ENCODE measurements around the gene CPVL. TPM values are rescaled to one million over a fixed set of nuclear protein-coding genes. Genes with fewer than 3 reads are reported as not detected.

CPVL gene
- total RNA-seq, 2 experiments from 2014 or later = not detected

- DNase-seq (ENCODE audit: low spot score) = no peak
- ChIA-PET CTCF (ENCODE audit: unreplicated experiment) (no interaction called here), POLR2A (no interaction called here)
- intact Hi-C loops (cut with micrococcal nuclease; ENCODE audit: unreplicated experiment) = no loop called here
- no peaks in the 10 kb centered on the region for H3K36me3 ChIP-seq (ENCODE audit: insufficient read depth, low read length)
- no peak overlapping the region for H3K27ac ChIP-seq (ENCODE audit: low read depth, low read length, poor library complexity, severe bottlenecking)
- TF ChIP-seq CTCF (conservative IDR thresholded peaks at IDR 0.05; ENCODE audit: low read length) = no peak
- TF ChIP-seq EZH2phosphoT487 (IDR thresholded peaks at IDR 0.05; ENCODE audit: borderline replicate concordance, low read depth, low read length) = no peak
- H3K79me2 ChIP-seq (ENCODE audit: insufficient read depth, low read depth, low read length) = no peaks in the 10 kb centered on the region
- no peaks in the 10 kb centered on the region for H4K20me1 ChIP-seq (ENCODE audit: insufficient read depth, low read length)
- no peak overlapping the region for H3K4me3 ChIP-seq (ENCODE audit: low read depth, low read length, poor library complexity, severe bottlenecking)
- H3K9me3 ChIP-seq (ENCODE audit: low read length) = no peaks in the 10 kb centered on the region
- no peaks in the 10 kb centered on the region for H3K4me1 ChIP-seq (ENCODE audit: insufficient read depth, low read length, poor library complexity, severe bottlenecking)
- BruUV-seq (replicated peaks) = no TSS peak
- H2AFZ ChIP-seq (ENCODE audit: low read length) = no peak overlapping the region
- H3K4me2 ChIP-seq (ENCODE audit: low read length) = no peak overlapping the region
- H3K9me2 ChIP-seq (ENCODE audit: insufficient read depth, low read length) = no peaks in the 10 kb centered on the region
These were observed 161.7 kb downstream of the CPVL start for GRCh38 chr7:28984631-28985030.

- DNase-seq (ENCODE audit: low spot score) = no peak
- no TSS peak for BruUV-seq (replicated peaks)
- POLR2A ChIA-PET = no interaction called here
- Histone ChIP-seq H3K27ac (ENCODE audit: low read depth, low read length, poor library complexity, severe bottlenecking) (no peak overlapping the region), H3K79me2 (ENCODE audit: insufficient read depth, low read depth, low read length) (no peaks in the 10 kb centered on the region), H3K4me1 (ENCODE audit: insufficient read depth, low read length, poor library complexity, severe bottlenecking) (no peaks in the 10 kb centered on the region), H3K4me2 (ENCODE audit: low read length) (no peak overlapping the region), H3K9me2 (ENCODE audit: insufficient read depth, low read length) (no peaks in the 10 kb centered on the region), H3K36me3 (ENCODE audit: insufficient read depth, low read length) (no peaks in the 10 kb centered on the region), H3K9me3 (ENCODE audit: low read length) (no peaks in the 10 kb centered on the region), H4K20me1 (ENCODE audit: insufficient read depth, low read length) (no peaks in the 10 kb centered on the region), H2AFZ (ENCODE audit: low read length) (no peak overlapping the region), H3K4me3 (ENCODE audit: low read depth, low read length, poor library complexity, severe bottlenecking) (no peak overlapping the region)
- CTCF ChIA-PET (ENCODE audit: unreplicated experiment) = no interaction called here
- TF ChIP-seq CTCF (conservative IDR thresholded peaks at IDR 0.05; ENCODE audit: low read length) = no peak
- no peak for TF ChIP-seq EZH2phosphoT487 (IDR thresholded peaks at IDR 0.05; ENCODE audit: borderline replicate concordance, low read depth, low read length)
- intact Hi-C loops (cut with micrococcal nuclease; ENCODE audit: unreplicated experiment) = no loop called here
These were observed 162.1 kb downstream of the CPVL start for GRCh38 chr7:28984217-28984616.

GRCh38 chr7:28983396-28984190 is 162.7 kb downstream of the CPVL start:
- intact Hi-C loops (cut with micrococcal nuclease; ENCODE audit: unreplicated experiment) = no loop called here
- DNase-seq (ENCODE audit: low spot score) = no peak
- Histone ChIP-seq H2AFZ (ENCODE audit: low read length) (no peak overlapping the region), H4K20me1 (ENCODE audit: insufficient read depth, low read length) (no peaks in the 10 kb centered on the region), H3K27ac (ENCODE audit: low read depth, low read length, poor library complexity, severe bottlenecking) (no peak overlapping the region), H3K4me1 (ENCODE audit: insufficient read depth, low read length, poor library complexity, severe bottlenecking) (no peaks in the 10 kb centered on the region), H3K9me2 (ENCODE audit: insufficient read depth, low read length) (no peaks in the 10 kb centered on the region), H3K4me2 (ENCODE audit: low read length) (no peak overlapping the region), H3K79me2 (ENCODE audit: insufficient read depth, low read depth, low read length) (no peaks in the 10 kb centered on the region), H3K4me3 (ENCODE audit: low read depth, low read length, poor library complexity, severe bottlenecking) (no peak overlapping the region), H3K36me3 (ENCODE audit: insufficient read depth, low read length) (no peaks in the 10 kb centered on the region), H3K9me3 (ENCODE audit: low read length) (no peaks in the 10 kb centered on the region)
- TF ChIP-seq EZH2phosphoT487 (IDR thresholded peaks at IDR 0.05; ENCODE audit: borderline replicate concordance, low read depth, low read length) (no peak), CTCF (conservative IDR thresholded peaks at IDR 0.05; ENCODE audit: low read length) (no peak)
- CTCF ChIA-PET (ENCODE audit: unreplicated experiment) = no interaction called here
- POLR2A ChIA-PET = interaction anchor here (1.1 kb wide), 1 partner anchor 22 kb away, joined by 3 read pairs; no protein-coding TSS in a partner anchor
- BruUV-seq (replicated peaks) = no TSS peak
